Lower leg skin (tissue), 3 donors: ENCODE results near the gene CAMTA1.

Experiments used
- POLR2A ChIP-seq, 2 donors: fragments of 450-650 bp; IDR thresholded peaks; one replicate each; pipeline ENCODE4 v1.6.1; 2016 to 2017; ENCODE audit warnings: antibody characterized with exemption in 2 of 2, mild to moderate bottlenecking in 1 of 2, moderate library complexity in 1 of 2
- TF ChIP-seq, protein P1 (sequence below), 3 donors: fragments of 450-650 bp; IDR thresholded peaks; one replicate each; pipeline ENCODE4 v1.5.1; 2016; ENCODE audit warnings: antibody characterized with exemption in 3 of 3, mild to moderate bottlenecking in 3 of 3, moderate library complexity in 2 of 3

DNA sequence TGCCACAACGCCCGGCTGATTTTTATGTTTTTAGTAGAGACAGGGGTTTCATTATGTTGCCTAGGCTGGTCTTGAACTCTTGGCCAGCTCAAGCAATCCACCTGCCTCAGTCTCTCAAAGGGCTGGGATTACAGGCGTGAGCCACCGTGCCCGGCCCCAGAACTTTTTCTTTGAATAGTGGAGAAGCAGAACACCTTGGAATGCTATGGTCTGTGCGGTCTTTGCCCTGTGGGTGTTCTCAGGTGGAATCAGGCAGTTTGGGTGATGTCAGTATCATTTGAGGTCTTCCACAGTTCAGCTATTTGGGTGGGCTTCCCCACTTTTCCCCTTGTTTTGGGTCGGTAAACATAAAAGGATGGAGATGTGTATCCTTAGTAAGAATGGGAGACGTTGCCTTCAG, 17.6 kb downstream of the CAMTA1 start:
- TF ChIP-seq, protein P1, sequence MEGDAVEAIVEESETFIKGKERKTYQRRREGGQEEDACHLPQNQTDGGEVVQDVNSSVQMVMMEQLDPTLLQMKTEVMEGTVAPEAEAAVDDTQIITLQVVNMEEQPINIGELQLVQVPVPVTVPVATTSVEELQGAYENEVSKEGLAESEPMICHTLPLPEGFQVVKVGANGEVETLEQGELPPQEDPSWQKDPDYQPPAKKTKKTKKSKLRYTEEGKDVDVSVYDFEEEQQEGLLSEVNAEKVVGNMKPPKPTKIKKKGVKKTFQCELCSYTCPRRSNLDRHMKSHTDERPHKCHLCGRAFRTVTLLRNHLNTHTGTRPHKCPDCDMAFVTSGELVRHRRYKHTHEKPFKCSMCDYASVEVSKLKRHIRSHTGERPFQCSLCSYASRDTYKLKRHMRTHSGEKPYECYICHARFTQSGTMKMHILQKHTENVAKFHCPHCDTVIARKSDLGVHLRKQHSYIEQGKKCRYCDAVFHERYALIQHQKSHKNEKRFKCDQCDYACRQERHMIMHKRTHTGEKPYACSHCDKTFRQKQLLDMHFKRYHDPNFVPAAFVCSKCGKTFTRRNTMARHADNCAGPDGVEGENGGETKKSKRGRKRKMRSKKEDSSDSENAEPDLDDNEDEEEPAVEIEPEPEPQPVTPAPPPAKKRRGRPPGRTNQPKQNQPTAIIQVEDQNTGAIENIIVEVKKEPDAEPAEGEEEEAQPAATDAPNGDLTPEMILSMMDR (IDR thresholded peaks at IDR 0.05): no peak
- no peak for TF ChIP-seq POLR2A (IDR thresholded peaks at IDR 0.05)
